Left ventricle myocardium inferior (tissue), 1 donor: ENCODE measurements around the gene RPE65. TPM values are rescaled to one million over a fixed set of nuclear protein-coding genes. Genes with fewer than 3 reads are reported as not detected.
"Not testable (repeated sequence)": the region's sequence is repeated elsewhere in the genome, so short reads cannot be mapped to it uniquely, and the experiment has no call there.

ENCODE experiments used
- DNase-seq: peaks from one replicate; pipeline ENCODE4 v3.0.0-alpha.2; 2020
- H3K27ac ChIP-seq: fragments of 200-600 bp; replicated peaks from 2 replicates; pipeline ENCODE4 v1.8.0; 2021
- H3K27me3 ChIP-seq: fragments of 200-600 bp; 2 replicates; pipeline ENCODE4 v1.8.0; 2021; ENCODE audit warnings: low read depth
- H3K36me3 ChIP-seq: fragments of 200-600 bp; 2 replicates; pipeline ENCODE4 v1.8.0; 2021
- H3K4me1 ChIP-seq: fragments of 200-600 bp; 2 replicates; pipeline ENCODE4 v1.8.0; 2021
- H3K4me3 ChIP-seq: fragments of 200-600 bp; 2 replicates; pipeline ENCODE4 v1.8.0; 2021; ENCODE audit warnings: mild to moderate bottlenecking, moderate library complexity
- H3K9me3 ChIP-seq: fragments of 200-600 bp; replicated peaks from 2 replicates; pipeline ENCODE4 v1.8.0; 2021
- CTCF ChIP-seq: fragments of 200-600 bp; IDR thresholded peaks from 2 replicates; pipeline ENCODE4 v1.8.0; 2021; ENCODE audit warnings: antibody characterized with exemption, mild to moderate bottlenecking, borderline replicate concordance
- intact Hi-C: fragments of 100-400 bp; cut with micrococcal nuclease; formaldehyde crosslinking; loops from one replicate; pipeline ENCODE4 v1.11.0; 2022
- total RNA-seq: library from RNA; stranded (reverse); fragmentation: NEBNext Ultra II Directional; extraction: Animal tissue kit (Norgen Biotek cat#: 25700); gene quantifications from one replicate; pipeline ENCODE4 v1.2.1, GENCODE V29; 2021
- donor health status: DM: no; HTN: yes; CAD: no; lungs with severe emphysema.

The RPE65 gene
- total RNA-seq, 1 donor from 2014 or later: not detected

GRCh38 chr1:68421350-68421749, 28.4 kb downstream of the RPE65 start:
- no peaks in the 10 kb centered on the region for H3K27me3 ChIP-seq
- H3K4me1 ChIP-seq: no peaks in the 10 kb centered on the region
- DNase-seq: no peak
- intact Hi-C loops: no loop called here
- no peak overlapping the region for H3K4me3 ChIP-seq
- no peak overlapping the region for H3K27ac ChIP-seq
- H3K9me3 ChIP-seq: no peaks in the 10 kb centered on the region
- TF ChIP-seq CTCF: no peak
- no peaks in the 10 kb centered on the region for H3K36me3 ChIP-seq

- Histone ChIP-seq H3K4me3 (no peak overlapping the region), H3K4me1 (no peaks in the 10 kb centered on the region), H3K27ac (no peak overlapping the region), H3K27me3 (no peaks in the 10 kb centered on the region), H3K36me3 (no peaks in the 10 kb centered on the region), H3K9me3 (no peaks in the 10 kb centered on the region)
- DNase-seq: no peak
- no peak for TF ChIP-seq CTCF
- intact Hi-C loops: no loop called here
These were observed 40.3 kb downstream of the RPE65 start for GRCh38 chr1:68409426-68409825.

- intact Hi-C loops: no loop called here
- Histone ChIP-seq H3K27me3 (no peaks in the 10 kb centered on the region), H3K36me3 (no peaks in the 10 kb centered on the region), H3K4me3 (no peak overlapping the region), H3K4me1 (no peaks in the 10 kb centered on the region), H3K27ac (no peak overlapping the region), H3K9me3 (no peaks in the 10 kb centered on the region)
- no peak for DNase-seq
- TF ChIP-seq CTCF: no peak
These were observed 48.2 kb downstream of the RPE65 start for GRCh38 chr1:68401506-68401905.

- H3K27me3 ChIP-seq, H3K36me3 ChIP-seq, H3K9me3 ChIP-seq, H3K27ac ChIP-seq, DNase-seq, H3K4me3 ChIP-seq, intact Hi-C loops, H3K4me1 ChIP-seq: not testable (repeated sequence)
These were observed 54.2 kb downstream of the RPE65 start for GRCh38 chr1:68395575-68395974.

GRCh38 chr1:68392474-68392873, 57.3 kb downstream of the RPE65 start:
- intact Hi-C loops, H3K4me3 ChIP-seq, H3K36me3 ChIP-seq, H3K27ac ChIP-seq, H3K4me1 ChIP-seq, H3K9me3 ChIP-seq, DNase-seq, H3K27me3 ChIP-seq: not testable (repeated sequence)

GRCh38 chr1:68385798-68386524, 63.8 kb downstream of the RPE65 start:
- H3K4me3 ChIP-seq, H3K36me3 ChIP-seq, H3K27ac ChIP-seq, H3K27me3 ChIP-seq, DNase-seq, H3K9me3 ChIP-seq, intact Hi-C loops: not testable (repeated sequence)
- peaks cover 18% of the 10 kb centered on the region for H3K4me1 ChIP-seq

- H3K4me1 ChIP-seq: peaks cover 18% of the 10 kb centered on the region
- intact Hi-C loops: no loop called here
- no peaks in the 10 kb centered on the region for H3K9me3 ChIP-seq
- DNase-seq: no peak
- no peak overlapping the region for H3K4me3 ChIP-seq
- H3K36me3 ChIP-seq: no peaks in the 10 kb centered on the region
- peak overlapping the region; percentile 30 for H3K27ac ChIP-seq
- no peak for TF ChIP-seq CTCF
- no peaks in the 10 kb centered on the region for H3K27me3 ChIP-seq
These were observed 64.8 kb downstream of the RPE65 start for GRCh38 chr1:68384872-68385411.
